Liver (tissue), 9 donors: ENCODE data around the gene DNAAF8. TPM values are rescaled to one million over a fixed set of nuclear protein-coding genes. Genes with fewer than 3 reads are reported as not detected.

Source experiments
- DNase-seq: peaks from one replicate; pipeline ENCODE4 v3.0.0-alpha.2; 2017; ENCODE audit warnings: low spot score
- H3K27ac ChIP-seq, 2 donors: one replicate each; pipeline ENCODE4 v1.7.0; 2013; ENCODE audit warnings: inconsistent platforms in 2 of 2, low read length in 2 of 2, control low read depth in 1 of 2, low read depth in 1 of 2, mild to moderate bottlenecking in 1 of 2
- H3K27me3 ChIP-seq, 4 donors: one replicate each; pipeline versions ENCODE4 v1.6.1 to v1.7.0; 2013; ENCODE audit warnings: low read length in 3 of 4, inconsistent platforms in 1 of 4, mild to moderate bottlenecking in 1 of 4, moderate library complexity in 1 of 4; ENCODE audit not compliant: control insufficient read depth in 4 of 4, insufficient read depth in 4 of 4
- H3K36me3 ChIP-seq, 4 donors: one replicate each; pipeline versions ENCODE4 v1.6.1 to v1.7.0; 2013; ENCODE audit warnings: low read length in 3 of 4, mild to moderate bottlenecking in 3 of 4, low read depth in 1 of 4, moderate library complexity in 1 of 4; ENCODE audit not compliant: control insufficient read depth in 4 of 4, insufficient read depth in 3 of 4
- H3K4me1 ChIP-seq, 4 donors: one replicate each; pipeline versions ENCODE4 v1.6.1 to v1.7.0; 2013; ENCODE audit warnings: low read length in 3 of 4, mild to moderate bottlenecking in 3 of 4, moderate library complexity in 1 of 4; ENCODE audit not compliant: control insufficient read depth in 4 of 4, insufficient read depth in 4 of 4
- H3K4me3 ChIP-seq, 3 donors: one replicate each; pipeline versions ENCODE4 v1.6.1 to v1.7.0; 2013; ENCODE audit warnings: low read length in 3 of 3, control low read depth in 1 of 3, low read depth in 1 of 3, mild to moderate bottlenecking in 1 of 3
- H3K9ac ChIP-seq, 2 donors: one replicate each; pipeline ENCODE4 v1.7.0; 2013; ENCODE audit warnings: low read length in 2 of 2, mild to moderate bottlenecking in 2 of 2, moderate library complexity in 2 of 2, control low read depth in 1 of 2, low read depth in 1 of 2
- H3K9me3 ChIP-seq, 4 donors: one replicate each; pipeline versions ENCODE4 v1.6.1 to v1.7.0; 2013; ENCODE audit warnings: low read length in 3 of 4; ENCODE audit not compliant: control insufficient read depth in 4 of 4
- CTCF ChIP-seq: fragments of 150-350 bp; IDR thresholded peaks from 2 replicates; pipeline ENCODE4 v1.5.1; 2017; ENCODE audit warnings: improper control_type of control experiment, low read depth, low read length; ENCODE audit not compliant: missing input control
- EGR1 ChIP-seq, 2 donors: IDR thresholded peaks; 2 replicates each; pipeline ENCODE4 v1.6.1; 2016 to 2018; ENCODE audit warnings: antibody characterized with exemption in 2 of 2, low read depth in 2 of 2
- FOXA1 ChIP-seq: IDR thresholded peaks from 2 replicates; pipeline ENCODE4 v1.6.1; 2016; ENCODE audit warnings: antibody characterized with exemption
- FOXA2 ChIP-seq: IDR thresholded peaks from 2 replicates; pipeline ENCODE4 v1.6.1; 2016; ENCODE audit warnings: antibody characterized with exemption
- GABPA ChIP-seq, 2 donors: IDR thresholded peaks in 1 of 2; conservative IDR thresholded peaks in 1 of 2; 2 replicates each; pipeline ENCODE4 v1.6.1; 2016; ENCODE audit warnings: antibody characterized with exemption in 2 of 2, mild to moderate bottlenecking in 1 of 2, moderate library complexity in 1 of 2
- HNF4A ChIP-seq, 2 donors: conservative IDR thresholded peaks; 2 replicates each; pipeline ENCODE4 v1.6.1; 2016; ENCODE audit warnings: antibody characterized with exemption in 2 of 2, mild to moderate bottlenecking in 2 of 2
- HNF4G ChIP-seq: IDR thresholded peaks from 2 replicates; pipeline ENCODE4 v1.6.1; 2016; ENCODE audit warnings: antibody characterized with exemption
- JUND ChIP-seq, 2 donors: IDR thresholded peaks; 2 replicates each; pipeline ENCODE4 v1.6.1; 2016; ENCODE audit warnings: antibody characterized with exemption in 2 of 2
- NR2F2 ChIP-seq: IDR thresholded peaks from 2 replicates; pipeline ENCODE4 v1.6.1; 2016; ENCODE audit warnings: antibody characterized with exemption
- SP1 ChIP-seq: IDR thresholded peaks from 2 replicates; pipeline ENCODE4 v1.6.1; 2018; ENCODE audit warnings: antibody characterized with exemption, mild to moderate bottlenecking
- WGBS: extraction: QIAGEN DNeasy Blood & Tissue Kit; methylation state at CpG from one replicate; pipeline ENCODE4 v1.1.7; 2013; 5-methylcytosine and 5-hydroxymethylcytosine counted together
- polyA plus RNA-seq, 2 donors: library from polyadenylated mRNA; stranded (reverse) in 1 of 2; unstranded in 1 of 2; fragments of 200-250 nt in 1 of 2; fragments of >200 nt in 1 of 2; fragmentation: Nextera tagmentation in 1 of 2; extraction: Ambion mirVana in 1 of 2; gene quantifications; one replicate each; pipeline versions ENCODE4 v1.2.1 to v1.2.3, GENCODE V29; 2013 to 2015
- total RNA-seq, 2 donors: library from RNA; depleted of rRNA; stranded (reverse); fragments of >200 nt; gene quantifications; one replicate each; pipeline ENCODE4 v1.2.3, GENCODE V29; 2014
- TF ChIP-seq, protein P1 (sequence below): IDR thresholded peaks from 2 replicates; pipeline ENCODE4 v1.6.1; 2016; ENCODE audit warnings: antibody characterized with exemption
- TF ChIP-seq, protein P2 (sequence below): IDR thresholded peaks from 2 replicates; pipeline ENCODE4 v1.6.1; 2016; ENCODE audit warnings: antibody characterized with exemption
- donor health status: healthy.
- donor health status: healthy.
- donor health status: healthy.
- donor health status: healthy.
- donor health status: healthy.

Gene DNAAF8
- total and polyA plus RNA-seq, 4 donors: 0.33 to 0.75 (median 0.56) TPM

- TF ChIP-seq, protein P1, sequence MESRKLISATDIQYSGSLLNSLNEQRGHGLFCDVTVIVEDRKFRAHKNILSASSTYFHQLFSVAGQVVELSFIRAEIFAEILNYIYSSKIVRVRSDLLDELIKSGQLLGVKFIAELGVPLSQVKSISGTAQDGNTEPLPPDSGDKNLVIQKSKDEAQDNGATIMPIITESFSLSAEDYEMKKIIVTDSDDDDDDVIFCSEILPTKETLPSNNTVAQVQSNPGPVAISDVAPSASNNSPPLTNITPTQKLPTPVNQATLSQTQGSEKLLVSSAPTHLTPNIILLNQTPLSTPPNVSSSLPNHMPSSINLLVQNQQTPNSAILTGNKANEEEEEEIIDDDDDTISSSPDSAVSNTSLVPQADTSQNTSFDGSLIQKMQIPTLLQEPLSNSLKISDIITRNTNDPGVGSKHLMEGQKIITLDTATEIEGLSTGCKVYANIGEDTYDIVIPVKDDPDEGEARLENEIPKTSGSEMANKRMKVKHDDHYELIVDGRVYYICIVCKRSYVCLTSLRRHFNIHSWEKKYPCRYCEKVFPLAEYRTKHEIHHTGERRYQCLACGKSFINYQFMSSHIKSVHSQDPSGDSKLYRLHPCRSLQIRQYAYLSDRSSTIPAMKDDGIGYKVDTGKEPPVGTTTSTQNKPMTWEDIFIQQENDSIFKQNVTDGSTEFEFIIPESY: no peak
- TF ChIP-seq HNF4G: no peak
- TF ChIP-seq JUND (IDR thresholded peaks at IDR 0.05): no peak
Observed at GRCh38 chr16:4696905-4697847, 37.2 kb upstream of the DNAAF8 start (continued).

DNA sequence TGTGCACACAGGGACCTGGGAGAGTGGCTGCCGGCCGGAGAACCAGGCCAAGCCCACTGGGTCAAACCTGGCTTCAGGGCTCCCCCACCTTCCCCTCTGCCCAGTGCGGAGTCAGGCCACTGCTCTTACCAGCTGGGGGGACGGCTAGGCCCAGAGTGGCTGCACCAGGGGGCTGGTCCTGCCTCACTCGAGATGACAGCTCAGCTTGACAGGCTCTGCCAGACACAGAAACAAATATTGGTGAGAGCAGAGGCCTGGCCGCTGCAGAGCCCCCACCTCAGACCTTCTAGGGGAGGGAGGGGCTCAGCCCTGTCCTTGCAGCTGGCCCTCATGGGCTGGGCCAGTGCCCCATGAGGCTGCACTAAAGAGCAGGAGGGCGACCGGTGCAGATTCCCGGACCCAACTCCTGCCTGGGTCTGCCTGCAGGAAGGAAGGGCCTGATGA is 36.5 kb upstream of the DNAAF8 start:
- peaks cover 3 to 36% (median 22%) of the 10 kb centered on the region in 4 donors for H3K4me1 ChIP-seq
- TF ChIP-seq HNF4A (conservative IDR thresholded peaks at IDR 0.05) (no peak), CTCF (no peak), FOXA2 (no peak), JUND (IDR thresholded peaks at IDR 0.05) (no peak), SP1 (no peak), GABPA (IDR thresholded peaks at IDR 0.05 in 1 of 2, conservative IDR thresholded peaks at IDR 0.05 in 1 of 2) (no peak), EGR1 (IDR thresholded peaks at IDR 0.05; ENCODE audit: low read depth in 2 of 2) (no peak), FOXA1 (no peak), NR2F2 (no peak)
- TF ChIP-seq, protein P2, sequence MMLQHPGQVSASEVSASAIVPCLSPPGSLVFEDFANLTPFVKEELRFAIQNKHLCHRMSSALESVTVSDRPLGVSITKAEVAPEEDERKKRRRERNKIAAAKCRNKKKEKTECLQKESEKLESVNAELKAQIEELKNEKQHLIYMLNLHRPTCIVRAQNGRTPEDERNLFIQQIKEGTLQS: no peak
- TF ChIP-seq, protein P1: no peak
- DNase-seq: no peak
- H3K4me3 ChIP-seq: no peak overlapping the region
- H3K9ac ChIP-seq: no peak overlapping the region
- H3K36me3 ChIP-seq: peaks cover 8 to 46% (median 17%) of the 10 kb centered on the region in 4 donors
- H3K9me3 ChIP-seq: no peaks in the 10 kb centered on the region
- no peak overlapping the region for H3K27ac ChIP-seq
- H3K27me3 ChIP-seq: no peaks in the 10 kb centered on the region
- 88% methylated on average over 9 of the region's 9 CpGs for WGBS
